Right kidney (tissue), 9 donors: ENCODE measurements around the gene OR5B12.
"Not testable (repeated sequence)": the region's sequence is repeated elsewhere in the genome, so short reads cannot be mapped to it uniquely, and the experiment has no call there.

Source experiments
- DNase-seq: peaks from one replicate; pipeline ENCODE4 v3.0.0-alpha.2; 2016
- long read RNA-seq, 8 donors: transcript quantifications; one replicate each; lab custom pipeline, GENCODE V29; 2026

OR5B12 gene
- long read RNA-seq, donor 1, result 0 reads
- long read RNA-seq, donor 2, result 0 reads
- long read RNA-seq, donor 3, result 0 reads
- long read RNA-seq, donor 4, result 0 reads
- long read RNA-seq, donor 5, result 0 reads
- long read RNA-seq, donor 6, result 0 reads
- long read RNA-seq, donor 7, result 0 reads
- long read RNA-seq, donor 8, result 0 reads

GRCh38 chr11:58442136-58442535, at the start of gene OR5B12:
TSS of gene OR5B12 (minus strand) at chr11:58442236. CDS start at chr11:58440151, 2,085 bp downstream.
- DNase-seq, result no peak

DNA sequence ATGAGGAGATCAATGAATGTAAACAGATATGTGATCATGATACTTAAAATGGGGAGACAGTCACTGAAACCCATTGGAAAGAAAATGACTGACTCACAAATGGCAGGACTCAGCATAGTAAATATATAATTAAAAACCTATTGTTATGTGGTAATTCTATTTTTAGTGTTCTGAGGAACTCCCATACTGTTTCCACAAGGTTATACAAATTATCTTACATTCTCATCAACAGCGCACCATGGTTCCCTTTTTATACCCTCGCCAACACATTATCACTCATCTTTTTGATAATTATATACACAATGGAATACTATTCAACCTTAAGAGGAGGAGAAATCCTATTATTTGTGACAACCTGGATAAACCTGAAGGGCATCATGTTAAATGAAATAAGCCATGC, 48.8 kb upstream of the OR5B12 start:
- no peak for DNase-seq

DNA sequence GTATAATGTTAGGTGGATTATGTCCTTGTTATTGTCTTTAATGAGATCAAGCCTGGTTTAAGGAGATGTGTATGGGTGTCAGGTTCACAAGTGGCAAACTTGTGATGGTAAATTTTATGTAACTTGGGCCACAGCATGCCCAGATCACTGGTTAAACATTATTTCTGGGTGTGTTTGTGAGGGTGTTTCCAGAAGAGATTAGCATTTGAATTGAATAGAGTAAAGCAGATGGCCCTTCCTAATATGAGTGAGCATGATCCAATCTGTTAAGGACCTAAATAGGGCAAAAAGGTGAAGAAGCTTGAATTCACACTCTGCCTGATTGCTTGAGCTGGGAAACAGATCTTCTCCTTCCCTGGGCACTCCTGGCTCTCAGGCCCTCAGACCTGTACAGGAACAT, 45.1 kb upstream of the OR5B12 start:
- no peak for DNase-seq

- DNase-seq, result no peak
These were observed 43.9 kb upstream of the OR5B12 start for GRCh38 chr11:58485961-58486360.

DNA sequence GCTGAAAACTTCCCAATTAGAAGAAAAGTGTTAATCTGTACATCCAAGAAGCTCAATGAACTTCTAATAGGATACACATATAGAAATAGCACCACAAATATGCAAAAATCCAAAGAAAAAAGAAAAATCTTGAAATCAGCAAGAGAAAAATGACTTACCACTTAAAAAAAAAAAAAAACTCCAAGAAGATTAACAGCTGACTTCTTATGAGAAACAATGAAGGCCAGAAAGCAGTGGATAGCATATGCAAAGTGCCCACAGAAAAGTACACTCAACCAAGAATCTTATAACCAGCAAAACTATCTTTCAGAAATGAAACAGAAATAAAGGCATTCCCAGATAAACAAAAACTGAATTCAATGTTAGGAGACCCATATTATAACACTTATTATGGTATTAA, 29.9 kb upstream of the OR5B12 start:
- DNase-seq, result no peak

- DNase-seq, result no peak
These were observed 24.3 kb upstream of the OR5B12 start for GRCh38 chr11:58466293-58466692.

- DNase-seq, result no peak
These were observed 23.7 kb upstream of the OR5B12 start for GRCh38 chr11:58465690-58466089.

- DNase-seq, result no peak
These were observed 9.5 kb upstream of the OR5B12 start for GRCh38 chr11:58451585-58451984.

GRCh38 chr11:58446294-58446693, 4.3 kb upstream of the OR5B12 start:
- no peak for DNase-seq

GRCh38 chr11:58444300-58444699, 2.3 kb upstream of the OR5B12 start:
- no peak for DNase-seq

GRCh38 chr11:58438486-58438885, 3.5 kb downstream of the OR5B12 start:
- no peak for DNase-seq

GRCh38 chr11:58434217-58434616, 7.8 kb downstream of the OR5B12 start:
- no peak for DNase-seq

DNA sequence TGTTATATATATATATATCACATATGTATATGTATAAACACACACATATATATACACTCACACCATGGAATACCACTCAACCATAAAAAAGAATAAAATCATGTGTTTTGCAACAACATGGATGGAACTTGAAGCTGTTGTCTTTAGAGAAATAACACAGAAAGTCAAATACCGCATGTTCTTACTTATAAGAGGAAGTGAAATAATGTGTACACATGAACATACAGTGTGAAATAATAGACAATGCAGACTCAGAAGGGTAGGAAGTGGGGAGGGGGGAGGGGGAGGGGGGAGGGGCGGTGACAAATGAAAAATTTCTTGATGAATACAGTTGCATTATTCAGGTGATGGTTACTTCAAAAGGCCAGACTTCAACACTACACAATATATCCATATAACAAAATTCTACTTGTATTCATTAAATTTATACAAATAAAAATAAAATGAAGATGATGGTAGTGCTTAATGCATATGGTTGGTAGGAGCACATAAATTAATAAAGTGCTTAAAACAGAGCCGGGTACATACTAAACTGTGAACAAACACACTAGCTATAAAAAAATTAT, 8.3 kb downstream of the OR5B12 start:
- DNase-seq, result no peak

GRCh38 chr11:58429273-58429672, 12.8 kb downstream of the OR5B12 start:
- no peak for DNase-seq

DNA sequence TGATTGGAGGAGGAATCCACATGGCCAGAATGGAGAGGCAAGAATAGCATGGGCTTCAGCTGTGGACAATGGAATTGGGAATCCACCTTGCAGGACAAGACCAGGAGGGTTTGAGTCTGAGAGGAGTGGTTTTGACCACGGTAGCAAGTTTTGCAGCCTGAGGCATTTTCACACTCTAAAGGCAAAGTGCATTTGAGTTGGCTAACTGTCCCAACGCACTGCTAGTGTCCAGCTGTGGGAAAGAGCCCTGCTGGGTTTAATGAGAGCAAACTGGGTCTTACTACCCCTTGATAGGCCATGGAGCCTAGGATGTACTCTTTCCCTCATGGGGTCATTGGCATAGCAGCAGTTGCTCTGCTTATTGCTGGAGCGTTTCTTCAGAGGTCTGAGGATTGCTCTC, 14.0 kb downstream of the OR5B12 start, which contains the start of gene OR5B2:
OR5B2 (minus strand) TSS at position 101 of the 400 bp plus-strand sequence. CDS start 4,860 bp downstream, outside the sequence.
- DNase-seq, result no peak

- no peak for DNase-seq
These were observed 35.3 kb downstream of the OR5B12 start, which contains the start of gene OR5B3 for GRCh38 chr11:58406774-58407173. TSS of gene OR5B3 (minus strand) at chr11:58406874. CDS start at chr11:58403409, 3,465 bp downstream.

DNA sequence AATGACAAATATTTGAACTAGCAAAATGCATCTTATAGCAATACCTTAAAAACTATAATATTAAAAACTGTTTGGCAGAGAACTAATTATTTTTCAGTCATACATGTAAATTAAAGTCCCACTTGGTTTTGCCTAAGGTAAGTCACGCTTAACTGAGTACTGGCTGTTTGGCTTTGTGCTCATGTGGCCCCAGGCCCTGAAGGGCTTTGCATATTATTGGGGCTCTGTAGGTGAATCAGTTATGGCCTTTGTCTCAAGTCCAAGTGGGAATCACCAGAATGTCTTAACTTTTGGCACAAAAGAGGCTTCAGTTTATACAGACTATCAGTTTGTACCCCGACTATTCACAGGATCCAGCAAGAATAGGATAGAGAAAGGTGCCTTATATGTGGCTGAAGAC, 42.4 kb downstream of the OR5B12 start:
- not testable (repeated sequence) for DNase-seq

- DNase-seq, result no peak
These were observed 46.5 kb downstream of the OR5B12 start for GRCh38 chr11:58395581-58395980.

GRCh38 chr11:58394195-58394594, 47.8 kb downstream of the OR5B12 start:
- no peak for DNase-seq

DNA sequence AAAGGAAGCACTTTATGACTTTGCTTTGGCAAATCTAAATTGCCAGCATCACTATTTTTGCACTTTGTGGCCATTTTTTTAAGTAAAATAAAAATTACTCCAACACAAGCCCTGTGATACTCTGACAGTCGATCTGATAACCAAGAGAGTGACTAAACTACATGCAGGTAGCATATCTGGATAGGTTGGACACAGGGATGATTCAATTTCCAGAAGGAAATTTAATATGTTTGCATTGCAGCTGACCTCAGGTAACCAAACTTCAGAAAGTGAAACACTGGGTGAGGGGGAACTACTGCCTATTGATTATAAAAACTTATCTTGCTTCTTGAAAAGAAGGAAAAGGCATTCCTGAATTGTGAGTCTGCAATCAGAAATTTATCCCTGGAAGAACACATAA, 49.3 kb downstream of the OR5B12 start:
- no peak for DNase-seq

- DNase-seq, result no peak
These were observed 50.2 kb downstream of the OR5B12 start for GRCh38 chr11:58391879-58392278.

GRCh38 chr11:58390551-58391063, 51.4 kb downstream of the OR5B12 start:
- no peak for DNase-seq
